ENCODE data around the gene DCST2.
"Not testable (repeated sequence)": the region's sequence is repeated elsewhere in the genome, so short reads cannot be mapped to it uniquely, and the experiment has no call there.

DCST2 gene

DNA sequence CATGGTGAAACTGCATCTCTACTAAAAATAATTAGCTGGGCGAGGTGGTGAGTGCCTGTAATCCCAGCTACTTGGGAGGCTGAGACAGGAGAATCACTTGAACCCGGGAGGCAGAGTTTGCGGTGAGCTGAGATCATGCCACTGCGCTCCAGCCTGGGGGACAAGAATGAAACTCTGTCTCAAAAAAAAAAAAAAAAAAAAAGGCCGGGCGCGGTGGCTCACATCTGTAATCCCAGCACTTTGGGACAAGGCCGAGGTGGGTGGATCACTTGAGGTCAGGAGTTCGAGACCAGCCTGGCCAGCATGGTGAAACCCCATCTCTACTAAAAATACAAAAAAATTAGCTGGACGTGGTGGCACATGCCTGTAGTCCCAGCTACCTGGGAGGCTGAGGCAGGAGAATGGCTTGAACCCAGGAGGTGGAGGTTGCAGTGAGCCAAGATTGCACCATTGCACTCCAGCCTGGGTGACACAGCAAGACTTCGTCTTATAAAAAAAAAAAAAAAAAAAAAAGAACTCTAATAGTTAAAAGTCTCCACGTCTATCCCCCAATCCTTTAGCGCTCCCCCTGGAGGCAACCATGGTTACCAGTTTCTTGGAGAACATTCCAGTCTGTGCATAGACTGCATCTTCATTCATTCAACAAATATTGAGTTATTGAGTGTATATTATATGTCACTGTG lies 38.1 kb downstream of the DCST2 start:
- not testable (repeated sequence) for DNase-seq

DNA sequence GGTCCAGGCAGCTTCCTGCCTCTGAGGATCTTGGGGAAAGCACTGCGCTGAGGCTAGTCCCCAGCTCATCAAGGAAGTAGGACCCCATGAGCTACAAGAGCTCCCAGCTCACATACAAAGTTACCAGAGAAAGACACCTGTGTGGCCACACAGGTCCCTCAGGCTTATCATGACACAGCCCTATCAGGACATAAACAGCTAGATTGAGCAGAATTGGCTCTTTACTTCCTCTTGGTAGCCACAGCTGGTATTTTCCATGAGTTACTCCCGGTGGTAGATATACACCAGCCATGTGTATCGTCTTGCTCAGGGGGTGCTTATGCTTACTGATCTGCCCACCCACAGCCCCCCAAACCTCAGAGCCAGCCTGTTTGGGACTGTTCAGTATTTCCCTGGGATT lies 39.0 kb downstream of the DCST2 start:
- DNase-seq = no peak

DNA sequence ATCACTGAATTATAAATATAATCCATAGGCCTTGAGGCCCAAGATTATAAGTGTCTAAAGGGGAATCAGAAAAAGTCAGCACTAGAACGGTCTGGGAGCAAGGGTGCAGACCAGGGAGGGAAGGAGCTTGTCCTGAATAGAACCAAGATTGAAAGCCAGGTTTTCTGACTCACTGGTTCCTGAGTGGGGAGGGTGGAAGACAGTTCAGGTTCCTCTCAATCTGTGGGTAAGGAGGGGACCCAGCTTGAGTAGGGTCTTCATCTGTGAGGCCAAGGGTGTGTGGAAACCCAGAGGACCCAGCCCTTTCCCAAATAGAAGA lies 39.4 kb downstream of the DCST2 start:
- DNase-seq = no peak

DNA sequence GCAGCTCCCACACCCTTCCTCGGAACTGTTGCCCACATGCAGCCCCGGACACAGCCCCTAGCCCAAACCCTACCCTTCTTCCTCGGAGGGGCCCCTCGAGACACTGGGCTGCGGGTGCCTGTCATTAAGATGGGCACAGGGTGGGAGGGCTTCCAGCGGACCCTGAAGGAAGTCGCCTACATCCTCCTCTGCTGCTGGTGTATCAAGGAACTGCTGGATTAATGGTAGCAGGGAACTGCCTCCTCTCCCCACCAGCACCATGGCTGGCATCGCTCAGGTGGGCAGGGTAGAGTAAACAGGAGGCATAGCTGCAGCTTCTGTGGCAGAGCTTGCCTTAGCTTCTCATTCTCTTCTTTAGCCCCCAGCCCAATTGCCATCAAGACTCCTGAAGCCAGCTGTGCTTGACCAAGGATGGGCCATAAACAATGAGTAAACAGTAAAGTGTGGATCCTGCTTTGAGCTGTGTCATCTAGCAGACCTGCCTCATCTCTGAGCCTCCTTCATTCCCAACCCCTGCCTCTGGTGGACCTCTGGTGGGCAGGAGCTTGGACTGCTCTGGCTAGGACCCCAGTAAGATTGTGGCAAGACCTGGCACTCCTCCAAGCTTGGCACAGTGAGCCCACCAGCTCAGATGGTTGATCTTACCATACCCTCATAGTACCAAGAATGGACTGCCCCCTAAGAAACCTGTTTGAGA lies 39.9 kb downstream of the DCST2 start, which contains the start of gene LENEP:
TSS of gene LENEP (plus strand) at position 15 of the 697 bp plus-strand sequence. CDS start at position 37, 22 bp downstream.
- DNase-seq = no peak

DNA sequence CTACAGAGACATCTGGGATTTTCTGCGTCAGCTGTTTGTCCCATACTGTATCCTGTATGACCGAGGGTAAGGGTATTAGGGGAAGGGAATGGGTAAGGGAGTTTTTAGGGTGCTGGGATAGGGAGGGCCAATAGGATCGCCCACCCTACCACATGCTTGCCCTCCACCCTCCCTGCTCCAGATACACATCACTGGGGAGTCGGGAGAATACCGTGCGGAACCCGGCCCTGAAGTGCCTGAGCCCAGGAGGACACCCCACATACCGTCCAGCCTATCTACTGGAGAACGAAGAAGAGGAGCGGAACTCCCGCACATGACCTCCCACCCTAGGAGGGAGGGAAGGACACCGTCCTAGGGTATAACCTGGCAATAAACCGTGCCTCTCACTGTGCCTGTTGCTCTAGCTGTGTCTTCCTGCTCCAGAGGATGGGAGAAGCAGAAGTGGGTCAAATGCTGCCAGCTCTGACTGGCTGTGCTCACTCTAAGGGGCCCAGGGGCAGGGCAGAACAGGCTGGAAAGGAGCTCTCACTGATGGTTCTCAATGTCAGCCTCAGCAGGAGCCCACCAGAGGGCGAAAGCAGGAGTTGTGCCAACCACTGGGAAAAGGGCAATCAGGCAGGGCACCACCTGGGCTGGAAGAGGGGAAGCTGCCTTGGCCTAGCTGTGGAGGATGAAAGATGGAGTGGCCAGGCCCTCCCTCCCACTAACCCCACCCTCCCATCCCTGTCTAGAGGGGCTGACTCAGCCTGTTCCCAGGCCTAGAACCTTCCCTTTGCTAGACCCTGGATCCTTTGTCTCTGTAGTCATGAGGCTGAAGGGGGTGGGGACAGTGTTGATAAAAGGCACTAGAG lies 40.6 kb downstream of the DCST2 start:
- no peak for DNase-seq

DNA sequence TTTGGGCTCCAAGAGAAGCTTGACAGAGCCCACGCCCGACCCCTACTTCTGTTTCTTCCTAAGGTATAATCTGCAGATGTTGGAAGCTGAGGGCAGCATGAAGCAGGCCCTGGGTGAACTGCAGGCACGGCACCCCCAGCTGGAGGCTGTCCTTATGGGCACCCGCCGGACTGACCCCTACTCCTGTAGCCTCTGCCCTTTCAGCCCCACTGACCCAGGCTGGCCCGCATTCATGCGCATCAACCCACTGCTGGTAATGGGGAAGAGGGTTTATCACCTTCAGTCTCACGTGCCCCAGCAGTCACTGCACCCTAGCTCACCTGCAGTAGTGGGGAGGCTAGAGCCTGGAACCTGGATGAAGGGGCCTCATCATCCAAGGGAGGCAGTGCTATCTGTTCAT lies 43.3 kb downstream of the DCST2 start:
- no peak for DNase-seq

DNA sequence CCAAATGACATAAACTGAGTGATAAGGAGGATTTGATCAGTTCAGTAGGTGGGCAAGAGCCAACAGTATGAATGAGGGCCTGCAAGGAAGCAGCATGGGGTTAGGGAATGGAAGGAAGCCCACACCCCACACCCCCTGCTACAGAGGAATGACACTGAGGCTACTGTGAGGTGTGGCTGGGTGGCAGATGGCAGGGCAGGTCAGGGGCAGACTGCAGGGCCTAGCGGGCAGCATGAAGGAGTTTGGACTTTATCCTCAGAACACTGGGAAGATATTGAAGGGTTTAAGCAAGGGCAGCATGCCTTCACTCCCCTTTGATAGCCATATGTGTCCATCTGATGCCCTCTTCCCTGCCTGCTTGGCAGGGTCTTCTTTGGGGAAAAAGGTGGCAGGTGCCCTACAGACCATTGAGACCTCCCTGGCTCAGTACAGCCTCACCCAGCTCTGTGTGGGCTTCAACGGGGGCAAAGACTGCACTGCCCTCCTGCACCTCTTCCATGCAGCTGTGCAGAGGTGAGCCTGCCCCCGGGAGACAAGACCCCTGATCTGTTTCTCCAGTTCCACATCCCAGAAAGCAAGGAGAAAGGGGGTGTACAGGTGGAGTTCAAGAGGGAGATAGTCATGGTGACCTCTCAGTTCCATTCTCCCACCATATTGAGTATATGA lies 44.3 kb downstream of the DCST2 start:
- no peak for DNase-seq

DNA sequence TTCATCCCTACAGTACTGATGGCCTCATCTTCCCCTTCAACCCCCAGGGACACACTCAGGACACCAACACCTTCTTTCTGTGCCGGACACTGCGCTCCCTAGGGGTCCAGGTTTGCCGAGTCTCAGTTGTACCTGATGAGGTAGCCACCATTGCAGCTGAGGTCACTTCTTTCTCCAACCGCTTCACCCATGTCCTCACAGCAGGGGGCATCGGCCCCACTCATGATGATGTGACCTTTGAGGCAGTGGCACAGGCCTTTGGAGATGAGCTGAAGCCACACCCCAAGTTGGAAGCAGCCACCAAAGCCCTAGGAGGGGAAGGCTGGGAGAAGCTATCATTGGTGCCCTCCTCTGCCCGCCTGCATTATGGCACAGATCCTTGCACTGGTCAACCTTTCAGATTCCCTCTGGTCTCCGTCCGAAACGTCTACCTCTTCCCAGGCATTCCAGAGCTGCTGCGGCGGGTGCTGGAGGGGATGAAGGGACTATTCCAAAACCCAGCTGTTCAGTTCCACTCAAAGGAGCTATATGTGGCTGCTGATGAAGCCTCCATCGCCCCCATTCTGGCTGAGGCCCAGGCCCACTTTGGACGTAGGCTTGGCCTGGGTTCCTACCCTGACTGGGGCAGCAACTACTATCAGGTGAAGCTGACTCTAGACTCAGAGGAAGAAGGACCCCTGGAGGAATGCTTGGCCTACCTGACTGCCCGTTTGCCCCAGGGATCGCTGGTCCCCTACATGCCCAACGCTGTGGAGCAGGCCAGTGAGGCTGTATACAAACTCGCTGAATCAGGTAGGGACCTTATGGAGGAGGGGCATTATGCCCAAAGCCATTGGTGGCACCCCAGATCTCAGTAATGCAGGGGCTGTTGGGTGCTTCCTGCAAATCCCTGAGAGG lies 45.3 kb downstream of the DCST2 start:
- no peak for DNase-seq

DNA sequence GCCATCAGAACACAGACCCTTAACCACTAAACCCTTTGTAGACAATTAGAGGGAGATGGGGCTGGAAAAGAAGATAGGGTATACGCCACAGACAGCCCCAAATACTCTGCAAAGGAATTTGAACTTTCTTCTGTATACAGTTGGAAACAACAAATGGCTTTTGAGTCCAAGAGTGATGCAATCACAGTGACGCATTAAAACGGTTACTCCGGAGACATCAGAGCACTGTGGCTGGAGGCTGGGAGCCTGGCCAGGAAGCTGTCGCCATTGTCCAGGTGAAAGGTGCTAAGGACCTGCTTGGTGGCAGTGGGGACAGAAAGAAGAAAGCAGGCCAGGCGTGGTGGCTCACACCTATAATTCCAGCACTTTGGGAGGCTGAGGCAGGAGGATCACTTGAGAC lies 46.3 kb downstream of the DCST2 start:
- no peak for DNase-seq

DNA sequence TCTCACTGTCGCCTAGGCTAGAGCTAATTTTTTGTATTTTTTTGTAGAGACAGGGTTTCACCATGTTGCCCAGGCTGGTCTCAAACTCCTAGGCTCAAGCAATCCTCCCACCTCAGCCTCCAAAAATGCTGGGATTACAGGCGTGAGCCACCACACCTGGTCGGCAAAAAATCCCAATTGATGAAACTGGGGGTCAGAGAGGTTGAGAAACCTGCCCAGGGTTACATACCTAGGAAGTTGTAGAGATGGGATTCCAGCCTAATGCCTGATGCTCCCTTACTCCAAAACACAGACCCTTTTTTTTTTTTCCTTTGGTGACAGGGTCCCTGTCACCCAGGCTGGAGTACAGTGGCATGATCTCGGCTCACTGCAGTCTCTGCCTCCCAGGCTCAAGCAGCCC lies 46.8 kb downstream of the DCST2 start:
- DNase-seq = not testable (repeated sequence)

DNA sequence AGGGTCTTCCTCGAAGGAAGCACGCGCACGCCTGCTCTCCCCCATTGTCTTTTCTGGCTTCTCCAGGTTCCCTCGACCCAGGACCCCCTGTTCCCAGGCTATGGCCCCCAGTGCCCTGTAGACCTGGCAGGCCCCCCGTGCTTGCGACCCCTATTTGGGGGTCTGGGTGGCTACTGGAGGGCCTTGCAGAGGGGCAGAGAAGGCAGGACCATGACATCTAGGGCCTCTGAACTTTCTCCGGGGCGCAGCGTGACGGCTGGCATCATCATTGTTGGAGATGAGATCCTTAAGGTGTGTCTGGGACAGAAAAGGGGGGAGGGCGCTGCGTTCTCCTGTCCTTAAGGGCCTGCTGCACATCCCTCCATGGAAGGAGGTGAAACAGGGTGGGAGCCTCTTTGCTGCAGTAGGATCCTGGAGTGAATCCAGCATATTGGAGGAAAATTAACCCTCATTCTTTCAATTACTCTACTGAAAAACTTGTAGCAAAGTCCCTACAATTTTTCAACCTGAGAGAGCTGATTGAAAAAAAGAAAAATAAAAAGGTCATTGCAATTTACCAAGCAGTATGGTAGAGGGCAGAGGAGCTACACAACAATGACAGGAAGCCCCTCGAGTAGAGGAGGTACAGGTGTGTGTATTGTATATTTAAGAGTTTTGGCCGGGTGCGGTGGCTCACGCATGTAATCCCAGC lies 49.7 kb downstream of the DCST2 start:
- DNase-seq = no peak

DNA sequence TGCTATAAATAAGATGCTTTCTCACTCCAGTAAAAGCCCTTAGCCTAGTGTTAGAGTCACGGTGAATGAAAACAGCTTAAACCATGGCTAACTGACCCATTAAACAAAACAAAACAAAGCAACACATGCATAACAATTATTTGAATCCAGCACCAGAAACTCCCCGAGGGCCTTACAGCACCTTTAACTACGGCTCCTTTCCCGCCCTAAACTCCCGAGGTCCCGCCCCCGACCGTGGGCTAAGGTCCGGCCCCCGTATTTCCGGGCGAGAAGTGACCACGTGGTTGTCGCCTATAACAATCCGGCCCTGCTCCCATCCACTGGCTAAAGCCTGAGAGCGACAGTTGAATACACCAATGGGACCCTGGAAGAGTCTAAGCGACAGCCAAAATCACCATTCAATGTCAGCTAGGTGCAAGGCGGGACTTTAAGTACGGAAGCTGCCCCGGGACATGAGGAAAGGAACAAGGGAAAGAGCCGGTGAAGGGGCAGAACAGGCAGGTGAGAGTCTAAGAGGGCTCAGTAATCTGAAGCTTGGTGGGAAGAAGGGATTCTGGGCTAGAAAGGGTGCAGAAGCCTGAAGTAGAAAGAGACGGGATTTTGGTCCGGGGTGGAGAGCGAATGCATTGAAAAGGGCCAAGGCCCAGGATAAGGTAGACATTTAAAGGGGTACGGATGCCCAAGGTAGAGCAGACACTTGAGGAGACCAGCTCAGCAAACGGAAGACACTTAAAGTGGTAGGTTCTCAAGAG lies 50.5 kb downstream of the DCST2 start, which contains the start of gene FLAD1:
TSS of gene FLAD1 (plus strand) at position 448 of the 752 bp plus-strand sequence. CDS start 351 bp downstream, outside the sequence.
- DNase-seq = peak; percentile 96

DNA sequence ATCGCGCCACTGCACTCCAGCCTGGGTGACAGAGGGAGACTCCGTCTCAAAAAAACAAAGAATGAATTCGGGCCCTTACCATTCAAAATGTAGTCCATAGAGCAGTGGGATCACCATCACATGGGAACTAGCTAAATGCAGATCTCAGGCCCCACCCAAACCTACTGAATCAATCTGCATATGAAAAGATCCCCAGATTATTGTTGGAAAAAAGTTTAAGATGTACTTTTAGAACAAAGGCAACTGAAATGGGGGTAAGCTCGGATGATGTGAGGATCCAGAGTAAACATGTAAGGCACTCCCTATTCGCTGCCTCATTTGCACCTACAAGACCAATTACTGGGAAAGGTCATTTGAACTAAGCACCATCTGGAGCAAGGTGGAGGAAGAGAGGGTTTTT lies 51.2 kb downstream of the DCST2 start:
- DNase-seq = no peak

DNA sequence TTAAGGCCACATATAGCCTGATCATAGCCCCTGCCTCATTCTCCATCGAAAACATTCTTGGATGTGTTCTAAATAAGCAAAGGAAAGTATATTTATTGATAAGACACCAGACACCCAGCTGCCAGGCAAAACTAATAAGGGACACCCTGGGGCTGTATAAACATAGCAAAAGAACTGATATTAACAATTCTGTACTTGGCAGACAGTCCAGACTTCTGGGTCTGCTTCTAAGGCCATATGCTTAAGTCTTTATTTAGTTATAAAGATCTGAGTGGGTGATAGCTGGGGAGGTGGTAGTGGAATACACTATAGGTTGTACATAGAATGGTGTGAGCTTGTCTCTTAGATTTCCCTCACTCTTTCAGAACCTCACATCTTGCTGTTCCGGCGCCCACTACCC lies 55.2 kb downstream of the DCST2 start:
- no peak for DNase-seq

DNA sequence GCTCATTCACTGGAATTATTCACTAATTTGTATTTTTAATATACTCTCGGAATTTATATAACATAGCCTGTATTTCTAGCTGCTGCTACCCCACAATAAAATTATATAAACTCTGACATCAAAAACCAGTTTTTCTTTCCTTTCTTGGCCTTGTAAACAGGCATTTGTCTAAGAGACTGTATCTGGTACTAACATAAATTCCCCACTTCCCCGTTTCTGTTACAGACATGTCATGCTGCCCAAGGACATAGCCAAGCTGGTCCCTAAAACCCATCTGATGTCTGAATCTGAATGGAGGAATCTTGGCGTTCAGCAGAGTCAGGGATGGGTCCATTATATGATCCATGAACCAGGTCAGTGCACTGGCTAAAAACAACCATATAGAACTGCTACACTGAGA lies 55.8 kb downstream of the DCST2 start:
- DNase-seq = not testable (repeated sequence)

DNA sequence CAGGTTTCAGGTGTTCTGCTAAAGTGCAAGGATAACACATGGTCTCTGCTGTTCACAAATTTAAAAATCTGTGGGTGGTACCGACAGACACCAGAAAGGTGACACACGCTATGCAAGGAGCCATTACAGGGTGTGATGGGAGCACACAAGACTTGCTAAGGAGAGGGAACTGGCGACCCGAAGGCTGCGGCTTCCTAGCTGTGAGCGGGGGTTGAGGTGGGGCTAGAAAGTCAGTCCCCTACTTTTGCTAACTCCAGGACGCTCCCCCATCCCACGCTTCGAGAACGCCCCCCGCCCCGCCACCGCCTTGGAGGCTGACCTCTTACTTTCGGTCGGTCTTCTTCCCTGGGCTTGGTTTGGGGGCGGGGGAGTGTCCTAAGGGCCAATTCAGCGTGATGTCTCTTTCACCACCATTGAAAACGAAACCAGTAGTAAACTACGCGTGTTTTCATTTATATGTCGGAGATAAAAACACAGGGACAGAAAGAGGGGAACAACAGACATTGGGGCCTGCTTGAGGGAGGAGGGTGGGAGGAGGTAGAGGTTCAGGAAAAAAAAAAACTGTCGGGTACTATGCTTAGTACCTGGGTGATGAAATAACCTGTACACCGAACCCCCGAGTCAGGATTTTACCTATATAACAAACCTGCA lies 58.0 kb downstream of the DCST2 start:
- peak; percentile 52 for DNase-seq

DNA sequence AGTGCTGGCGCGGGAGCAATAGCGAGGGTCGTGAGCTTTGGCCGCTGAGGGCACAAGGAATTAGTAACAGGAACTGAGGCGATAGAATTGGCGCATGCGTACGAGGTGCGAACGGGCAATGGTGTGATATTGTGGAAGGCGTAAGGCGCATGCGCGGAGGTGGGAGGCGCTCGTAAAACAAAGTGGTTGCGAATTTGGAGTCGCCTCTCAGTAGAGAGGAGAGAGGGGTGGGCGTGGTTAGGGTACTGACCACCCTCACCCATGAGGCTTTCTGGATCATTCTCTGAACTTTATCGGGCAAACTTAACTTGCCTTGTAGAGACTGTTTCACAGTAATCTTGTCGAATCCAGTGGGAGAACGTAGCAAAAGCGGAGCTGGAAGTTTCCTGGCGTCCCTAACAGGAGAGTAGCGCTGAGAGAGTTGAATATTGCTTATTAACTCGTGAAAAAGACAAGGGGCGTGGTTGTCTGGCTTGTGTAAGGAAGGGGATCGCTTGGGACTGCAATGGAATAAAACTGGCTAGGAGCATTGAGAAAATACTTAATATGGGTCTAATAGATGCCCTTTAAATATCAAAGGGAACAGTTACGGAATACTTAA lies 58.7 kb downstream of the DCST2 start:
- DNase-seq = peak; percentile 95

DNA sequence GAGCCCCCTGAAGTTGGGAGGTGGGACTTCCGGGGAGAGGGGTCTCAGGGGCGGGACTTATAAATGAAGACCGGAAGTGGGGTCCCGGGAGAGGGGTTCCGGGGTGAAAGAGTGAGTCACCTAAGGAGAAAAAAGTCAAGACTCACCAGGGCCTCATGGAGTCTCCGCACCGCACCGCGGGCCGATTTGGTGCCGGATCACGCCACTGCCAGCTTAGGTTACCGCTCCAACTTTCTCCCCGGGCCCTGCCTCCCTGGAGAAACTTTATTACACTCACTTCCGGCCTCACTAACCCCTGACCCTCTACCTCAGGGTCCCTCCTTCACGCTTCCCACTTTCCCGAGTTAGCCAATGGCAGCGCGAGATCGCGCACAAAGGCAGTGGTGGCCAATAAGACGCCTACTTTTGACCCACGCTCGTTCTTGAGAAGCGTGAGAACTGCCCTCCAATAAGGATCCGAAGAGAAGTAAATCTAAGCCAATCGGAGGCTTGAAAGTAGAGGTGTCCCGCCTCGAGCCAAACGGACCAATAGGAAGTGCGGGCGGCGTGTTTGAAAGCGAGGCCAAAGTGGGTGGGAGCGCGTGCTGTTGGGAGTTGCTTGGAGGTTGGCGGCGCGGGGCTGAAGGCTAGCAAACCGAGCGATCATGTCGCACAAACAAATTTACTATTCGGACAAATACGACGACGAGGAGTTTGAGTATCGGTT lies 59.3 kb downstream of the DCST2 start, which contains the start of gene CKS1B:
TSS of gene CKS1B (plus strand) at position 580 of the 706 bp plus-strand sequence. CDS start at position 645, 65 bp downstream.
- DNase-seq = peak; percentile 99
